Neural cell (in vitro differentiated cells): ENCODE results near the gene TNS4. TPM values are rescaled to one million over a fixed set of nuclear protein-coding genes. Genes with fewer than 3 reads are reported as not detected.

Source experiments
- H2AFZ ChIP-seq: fragments of 200-600, 300-800 bp; sonication (generic), shearing (Covaris generic); 2 replicates; pipeline ENCODE4 v1.6.0; 2014; ENCODE audit warnings: low read depth, mild to moderate bottlenecking, antibody characterized with exemption, low read length, moderate library complexity
- H3F3A ChIP-seq: fragments of 200-600 bp; shearing (Covaris generic); 2 replicates; pipeline ENCODE4 v1.6.1; 2016; ENCODE audit warnings: mild to moderate bottlenecking, moderate library complexity, mixed read lengths, antibody characterized with exemption, low read length; ENCODE audit not compliant: insufficient read depth, poor library complexity, severe bottlenecking
- H3K27ac ChIP-seq: fragments of 200-600, 300-800 bp; sonication (generic), shearing (Covaris generic); 2 replicates; pipeline ENCODE4 v1.5.1; 2014; ENCODE audit warnings: mild to moderate bottlenecking, low read length, moderate library complexity
- H3K27me3 ChIP-seq: fragments of 300-800, 200-600 bp; sonication (generic), shearing (Covaris generic); 2 replicates; pipeline ENCODE4 v1.6.0; 2014; ENCODE audit warnings: mild to moderate bottlenecking, low read depth, low read length, moderate library complexity; ENCODE audit not compliant: insufficient read depth
- H3K36me3 ChIP-seq: fragments of 300-800, 200-600 bp; sonication (generic), shearing (Covaris generic); 2 replicates; pipeline ENCODE4 v1.5.1; 2014; ENCODE audit warnings: mild to moderate bottlenecking, antibody characterized with exemption, low read length, moderate library complexity; ENCODE audit not compliant: insufficient read depth
- H3K4me2 ChIP-seq: fragments of 300-800, 200-600 bp; sonication (generic), shearing (Covaris generic); 2 replicates; pipeline ENCODE4 v1.6.0; 2014; ENCODE audit warnings: mild to moderate bottlenecking, low read length
- H3K4me3 ChIP-seq: fragments of 300-800, 200-600 bp; sonication (generic), shearing (Covaris generic); 2 replicates; pipeline ENCODE4 v1.5.1; 2014; ENCODE audit warnings: mild to moderate bottlenecking, low read length, moderate library complexity
- H3K79me2 ChIP-seq: fragments of 200-600 bp; shearing (Covaris generic); replicated peaks from 2 replicates; pipeline ENCODE4 v1.6.0; 2014; ENCODE audit warnings: mild to moderate bottlenecking, low read length, moderate library complexity; ENCODE audit not compliant: insufficient read depth
- H3K9ac ChIP-seq: fragments of 300-800, 200-600 bp; sonication (generic), shearing (Covaris generic); 2 replicates; pipeline ENCODE4 v1.6.1; 2016; ENCODE audit warnings: mild to moderate bottlenecking, low read length, mixed read lengths
- H3K9me2 ChIP-seq: fragments of 200-600 bp; shearing (Covaris generic); 2 replicates; pipeline ENCODE4 v1.6.1; 2016; ENCODE audit warnings: mild to moderate bottlenecking, low read length, mixed read lengths; ENCODE audit not compliant: insufficient read depth
- H3K9me3 ChIP-seq: fragments of 200-600, 300-800 bp; sonication (generic), shearing (Covaris generic); 2 replicates; pipeline ENCODE4 v1.6.1; 2016; ENCODE audit warnings: mild to moderate bottlenecking, mixed run types, low read length, moderate library complexity, mixed read lengths
- H4K20me1 ChIP-seq: fragments of 200-600 bp; shearing (Covaris generic); 2 replicates; pipeline ENCODE4 v1.6.1; 2016; ENCODE audit warnings: mild to moderate bottlenecking, mixed run types; ENCODE audit not compliant: insufficient read depth
- EP300 ChIP-seq: fragments of 450-650 bp; conservative IDR thresholded peaks from 2 replicates; pipeline ENCODE4 v1.6.1; 2014; ENCODE audit warnings: antibody characterized with exemption, mild to moderate bottlenecking, moderate library complexity; ENCODE audit not compliant: poor library complexity, severe bottlenecking
- EZH2 ChIP-seq: fragments of 200-600, 300-800 bp; shearing (Covaris generic), sonication (generic); IDR thresholded peaks from 2 replicates; pipeline ENCODE4 v1.6.1; 2014; ENCODE audit warnings: antibody characterized with exemption, low read length, borderline replicate concordance, mild to moderate bottlenecking; ENCODE audit not compliant: insufficient read depth, poor library complexity, severe bottlenecking
- MXI1 ChIP-seq: fragments of 450-650 bp; conservative IDR thresholded peaks from 2 replicates; pipeline ENCODE4 v1.6.1; 2014; ENCODE audit warnings: antibody characterized with exemption, mild to moderate bottlenecking; ENCODE audit not compliant: poor library complexity, severe bottlenecking
- POLR2AphosphoS5 ChIP-seq: IDR thresholded peaks from 2 replicates; pipeline ENCODE4 v1.6.1; 2012
- RAD21 ChIP-seq: fragments of 450-650 bp; conservative IDR thresholded peaks from 2 replicates; pipeline ENCODE4 v1.6.1; 2014; ENCODE audit warnings: antibody characterized with exemption, mild to moderate bottlenecking, moderate library complexity
- SMC3 ChIP-seq: fragments of 450-650 bp; conservative IDR thresholded peaks from 2 replicates; pipeline ENCODE4 v1.6.1; 2014; ENCODE audit warnings: antibody characterized with exemption, mild to moderate bottlenecking, moderate library complexity; ENCODE audit not compliant: poor library complexity
- TAF1 ChIP-seq: IDR thresholded peaks from 2 replicates; pipeline ENCODE4 v1.6.1; 2012; ENCODE audit warnings: low read depth
- polyA plus RNA-seq: library from polyadenylated mRNA; depleted of rRNA; stranded (reverse); fragments of >200 nt; gene quantifications from 2 replicates; pipeline ENCODE4 v1.2.3, GENCODE V29; 2014
- TF ChIP-seq, protein P1 (sequence below): fragments of 450-650 bp; IDR thresholded peaks from 2 replicates; pipeline ENCODE4 v1.5.1; 2014; ENCODE audit warnings: antibody characterized with exemption, mild to moderate bottlenecking, moderate library complexity; ENCODE audit not compliant: poor library complexity, severe bottlenecking
- TF ChIP-seq, protein P2 (sequence below): IDR thresholded peaks from 2 replicates; pipeline ENCODE4 v1.6.1; 2012; ENCODE audit warnings: borderline replicate concordance

TNS4 gene
- polyA plus RNA-seq, 1 donor from 2014 or later: not detected

DNA sequence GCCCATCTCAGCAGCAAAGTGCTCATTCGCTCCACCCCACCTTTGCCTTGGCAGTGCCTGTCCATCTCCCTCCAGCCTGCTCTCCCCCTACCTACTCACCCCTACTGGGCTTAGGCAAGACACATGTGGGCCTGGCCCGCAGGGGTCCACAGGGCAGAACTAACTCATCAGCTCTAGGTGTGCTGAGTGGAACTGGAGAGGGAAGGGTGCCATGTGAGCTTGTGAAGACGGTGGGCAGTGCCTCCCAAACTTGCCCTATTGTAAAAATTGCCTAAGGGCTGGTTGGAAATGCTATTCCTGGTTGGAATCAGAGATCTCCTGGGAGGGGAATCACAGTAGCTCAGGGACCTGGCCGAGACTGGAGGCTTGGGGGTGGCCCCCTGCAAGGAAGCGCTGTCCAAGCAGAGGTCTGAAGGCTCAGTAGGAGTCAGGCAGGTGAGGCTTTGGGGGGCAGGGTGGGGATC, 29.1 kb upstream of the TNS4 start:
- H3K79me2 ChIP-seq: no peaks in the 10 kb centered on the region
- TF ChIP-seq EP300: no peak
- TF ChIP-seq SMC3: no peak
- TF ChIP-seq, protein P1, sequence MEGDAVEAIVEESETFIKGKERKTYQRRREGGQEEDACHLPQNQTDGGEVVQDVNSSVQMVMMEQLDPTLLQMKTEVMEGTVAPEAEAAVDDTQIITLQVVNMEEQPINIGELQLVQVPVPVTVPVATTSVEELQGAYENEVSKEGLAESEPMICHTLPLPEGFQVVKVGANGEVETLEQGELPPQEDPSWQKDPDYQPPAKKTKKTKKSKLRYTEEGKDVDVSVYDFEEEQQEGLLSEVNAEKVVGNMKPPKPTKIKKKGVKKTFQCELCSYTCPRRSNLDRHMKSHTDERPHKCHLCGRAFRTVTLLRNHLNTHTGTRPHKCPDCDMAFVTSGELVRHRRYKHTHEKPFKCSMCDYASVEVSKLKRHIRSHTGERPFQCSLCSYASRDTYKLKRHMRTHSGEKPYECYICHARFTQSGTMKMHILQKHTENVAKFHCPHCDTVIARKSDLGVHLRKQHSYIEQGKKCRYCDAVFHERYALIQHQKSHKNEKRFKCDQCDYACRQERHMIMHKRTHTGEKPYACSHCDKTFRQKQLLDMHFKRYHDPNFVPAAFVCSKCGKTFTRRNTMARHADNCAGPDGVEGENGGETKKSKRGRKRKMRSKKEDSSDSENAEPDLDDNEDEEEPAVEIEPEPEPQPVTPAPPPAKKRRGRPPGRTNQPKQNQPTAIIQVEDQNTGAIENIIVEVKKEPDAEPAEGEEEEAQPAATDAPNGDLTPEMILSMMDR: no peak
- no peak for TF ChIP-seq TAF1
- no peak overlapping the region for H3K27ac ChIP-seq
- no peaks in the 10 kb centered on the region for H3K9me2 ChIP-seq
- no peaks in the 10 kb centered on the region for H3K9me3 ChIP-seq
- no peaks in the 10 kb centered on the region for H3K36me3 ChIP-seq
- H3K4me3 ChIP-seq: no peak overlapping the region
- no peak overlapping the region for H2AFZ ChIP-seq
- H3K4me2 ChIP-seq: no peak overlapping the region
- H4K20me1 ChIP-seq: no peaks in the 10 kb centered on the region
- no peaks in the 10 kb centered on the region for H3F3A ChIP-seq
- no peaks in the 10 kb centered on the region for H3K27me3 ChIP-seq
- H3K9ac ChIP-seq: no peak overlapping the region

DNA sequence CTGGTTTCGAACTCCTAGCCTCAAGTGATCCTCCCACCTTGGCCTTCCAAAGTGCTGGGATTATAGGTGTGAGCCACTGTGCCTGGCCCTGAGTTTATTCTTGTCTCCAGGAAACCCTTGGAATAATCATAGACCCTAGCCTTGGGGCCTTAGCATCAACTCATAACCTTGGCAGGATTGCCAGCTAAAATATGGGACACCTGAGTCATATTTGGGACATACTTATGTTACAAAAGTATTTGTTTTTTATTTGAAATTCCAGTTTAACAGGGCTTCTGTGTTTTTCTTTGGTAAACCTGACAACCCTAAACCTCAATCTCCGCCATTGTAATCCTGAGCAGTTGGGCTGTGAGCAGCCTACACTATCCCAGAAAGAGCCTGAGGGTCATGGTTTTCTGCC, 28.6 kb upstream of the TNS4 start:
- no peaks in the 10 kb centered on the region for H3K9me2 ChIP-seq
- no peaks in the 10 kb centered on the region for H3K36me3 ChIP-seq
- no peaks in the 10 kb centered on the region for H4K20me1 ChIP-seq
- no peaks in the 10 kb centered on the region for H3F3A ChIP-seq
- H3K27me3 ChIP-seq: no peaks in the 10 kb centered on the region
- no peak overlapping the region for H3K9ac ChIP-seq
- no peak overlapping the region for H3K4me2 ChIP-seq
- no peaks in the 10 kb centered on the region for H3K9me3 ChIP-seq
- H3K27ac ChIP-seq: no peak overlapping the region
- H3K79me2 ChIP-seq: no peaks in the 10 kb centered on the region
- no peak for TF ChIP-seq EP300
- no peak for TF ChIP-seq EZH2
- TF ChIP-seq MXI1: no peak
- TF ChIP-seq RAD21: no peak
- no peak for TF ChIP-seq POLR2AphosphoS5
- TF ChIP-seq, protein P1: no peak
- H3K4me3 ChIP-seq: no peak overlapping the region
- H2AFZ ChIP-seq: no peak overlapping the region

DNA sequence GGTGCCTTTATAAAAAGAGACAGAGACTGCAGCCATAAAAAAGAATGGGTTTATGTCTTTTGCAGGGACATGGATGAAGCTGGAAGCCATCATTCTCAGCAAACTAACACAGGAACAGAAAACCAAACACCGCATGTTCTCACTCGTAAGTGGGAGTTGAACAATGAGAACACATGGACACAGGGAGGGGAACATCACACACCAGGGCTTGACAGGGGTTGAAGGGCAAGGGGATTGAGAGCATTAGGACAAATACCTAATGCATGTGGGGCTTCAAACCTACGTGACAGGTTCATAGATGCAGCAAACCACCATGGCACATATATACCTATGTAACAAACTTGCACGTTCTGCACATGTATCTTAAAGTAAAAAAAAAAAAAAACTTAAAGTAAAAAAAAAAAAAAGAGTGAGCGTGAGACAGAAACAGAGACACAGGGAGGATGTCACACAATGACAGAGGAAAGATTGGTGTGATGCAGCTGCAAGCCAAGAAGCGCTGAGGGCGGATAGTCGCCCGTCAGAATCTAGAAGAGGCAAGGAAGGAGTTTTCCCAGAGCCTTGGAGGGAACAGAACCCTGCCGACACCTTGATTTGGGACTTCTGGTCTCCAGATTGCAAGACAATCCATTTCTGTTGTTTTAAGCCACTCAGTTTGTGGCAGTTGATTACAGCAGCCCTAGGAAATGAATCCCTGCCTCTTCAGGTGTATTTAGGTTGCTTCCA, 27.4 kb upstream of the TNS4 start:
- Histone ChIP-seq H2AFZ (no peak overlapping the region), H4K20me1 (no peaks in the 10 kb centered on the region), H3F3A (no peaks in the 10 kb centered on the region), H3K9me3 (no peaks in the 10 kb centered on the region), H3K4me2 (no peak overlapping the region), H3K79me2 (no peaks in the 10 kb centered on the region), H3K4me3 (no peak overlapping the region), H3K9ac (no peak overlapping the region), H3K27ac (no peak overlapping the region), H3K27me3 (no peaks in the 10 kb centered on the region), H3K9me2 (no peaks in the 10 kb centered on the region), H3K36me3 (no peaks in the 10 kb centered on the region)
- no peak for TF ChIP-seq MXI1
- no peak for TF ChIP-seq SMC3
- TF ChIP-seq EP300: no peak
- TF ChIP-seq POLR2AphosphoS5: no peak
- TF ChIP-seq, protein P2, sequence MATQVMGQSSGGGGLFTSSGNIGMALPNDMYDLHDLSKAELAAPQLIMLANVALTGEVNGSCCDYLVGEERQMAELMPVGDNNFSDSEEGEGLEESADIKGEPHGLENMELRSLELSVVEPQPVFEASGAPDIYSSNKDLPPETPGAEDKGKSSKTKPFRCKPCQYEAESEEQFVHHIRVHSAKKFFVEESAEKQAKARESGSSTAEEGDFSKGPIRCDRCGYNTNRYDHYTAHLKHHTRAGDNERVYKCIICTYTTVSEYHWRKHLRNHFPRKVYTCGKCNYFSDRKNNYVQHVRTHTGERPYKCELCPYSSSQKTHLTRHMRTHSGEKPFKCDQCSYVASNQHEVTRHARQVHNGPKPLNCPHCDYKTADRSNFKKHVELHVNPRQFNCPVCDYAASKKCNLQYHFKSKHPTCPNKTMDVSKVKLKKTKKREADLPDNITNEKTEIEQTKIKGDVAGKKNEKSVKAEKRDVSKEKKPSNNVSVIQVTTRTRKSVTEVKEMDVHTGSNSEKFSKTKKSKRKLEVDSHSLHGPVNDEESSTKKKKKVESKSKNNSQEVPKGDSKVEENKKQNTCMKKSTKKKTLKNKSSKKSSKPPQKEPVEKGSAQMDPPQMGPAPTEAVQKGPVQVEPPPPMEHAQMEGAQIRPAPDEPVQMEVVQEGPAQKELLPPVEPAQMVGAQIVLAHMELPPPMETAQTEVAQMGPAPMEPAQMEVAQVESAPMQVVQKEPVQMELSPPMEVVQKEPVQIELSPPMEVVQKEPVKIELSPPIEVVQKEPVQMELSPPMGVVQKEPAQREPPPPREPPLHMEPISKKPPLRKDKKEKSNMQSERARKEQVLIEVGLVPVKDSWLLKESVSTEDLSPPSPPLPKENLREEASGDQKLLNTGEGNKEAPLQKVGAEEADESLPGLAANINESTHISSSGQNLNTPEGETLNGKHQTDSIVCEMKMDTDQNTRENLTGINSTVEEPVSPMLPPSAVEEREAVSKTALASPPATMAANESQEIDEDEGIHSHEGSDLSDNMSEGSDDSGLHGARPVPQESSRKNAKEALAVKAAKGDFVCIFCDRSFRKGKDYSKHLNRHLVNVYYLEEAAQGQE: no peak
- no peak for TF ChIP-seq EZH2
- no peak for TF ChIP-seq RAD21
- TF ChIP-seq, protein P1: no peak
- no peak for TF ChIP-seq TAF1
